IgD-negative memory B cell (primary cell): ENCODE data around the gene ZNF483. TPM values are rescaled to one million over a fixed set of nuclear protein-coding genes. Genes with fewer than 3 reads are reported as not detected.
"Not testable (repeated sequence)": the region's sequence is repeated elsewhere in the genome, so short reads cannot be mapped to it uniquely, and the experiment has no call there.

Experiments used
- H3K27ac Mint-ChIP-seq, 3 donors: one replicate each; pipeline ENCODE4 v1.8.0; 2020 to 2022; ENCODE audit warnings: mild to moderate bottlenecking in 3 of 3, mixed read lengths in 3 of 3, moderate library complexity in 1 of 3
- H3K27me3 Mint-ChIP-seq: one replicate; pipeline ENCODE4 v1.8.0; 2021; ENCODE audit warnings: mixed read lengths
- H3K36me3 Mint-ChIP-seq: one replicate; pipeline ENCODE4 v1.8.0; 2020; ENCODE audit warnings: mild to moderate bottlenecking, mixed read lengths
- H3K4me1 Mint-ChIP-seq, 3 donors: one replicate each; pipeline ENCODE4 v1.8.0; 2020 to 2022; ENCODE audit warnings: mixed read lengths in 3 of 3, mild to moderate bottlenecking in 1 of 3
- H3K4me3 Mint-ChIP-seq, 4 donors: one replicate each; pipeline ENCODE4 v1.8.0; 2020 to 2022; ENCODE audit warnings: mild to moderate bottlenecking in 4 of 4, mixed read lengths in 4 of 4, moderate library complexity in 3 of 4
- H3K9me3 Mint-ChIP-seq, 3 donors: one replicate each; pipeline ENCODE4 v1.8.0; 2020 to 2021; ENCODE audit warnings: mixed read lengths in 3 of 3, mild to moderate bottlenecking in 1 of 3
- polyA plus RNA-seq: library from polyadenylated mRNA; unstranded; fragments of 300-500 nt; fragmentation: Illumina TruSeq; gene quantifications from one replicate; pipeline ENCODE4 v1.2.3, GENCODE V29; 2021

The ZNF483 gene
- polyA plus RNA-seq: 1.5 TPM

GRCh38 chr9:111525056-111525977 is at the start of gene ZNF483:
ZNF483 (plus strand) TSS chr9:111525179; CDS start chr9:111527396, 2,217 bp downstream.
- peaks cover 9% of the 10 kb centered on the region for H3K27me3 Mint-ChIP-seq
- peaks cover 6% of the 10 kb centered on the region for H3K36me3 Mint-ChIP-seq
- H3K4me1 Mint-ChIP-seq: peaks cover 11 to 15% (median 13%) of the 10 kb centered on the region in 3 donors
- peak within 1 kb of the TSS; percentile 70 to 95 (median 86) for H3K27ac Mint-ChIP-seq
- H3K4me3 Mint-ChIP-seq: peak within 1 kb of the TSS; percentile 86 to 98 (median 92)
- peaks cover 0 to 5% (median 0%) of the 10 kb centered on the region in 3 donors for H3K9me3 Mint-ChIP-seq

DNA sequence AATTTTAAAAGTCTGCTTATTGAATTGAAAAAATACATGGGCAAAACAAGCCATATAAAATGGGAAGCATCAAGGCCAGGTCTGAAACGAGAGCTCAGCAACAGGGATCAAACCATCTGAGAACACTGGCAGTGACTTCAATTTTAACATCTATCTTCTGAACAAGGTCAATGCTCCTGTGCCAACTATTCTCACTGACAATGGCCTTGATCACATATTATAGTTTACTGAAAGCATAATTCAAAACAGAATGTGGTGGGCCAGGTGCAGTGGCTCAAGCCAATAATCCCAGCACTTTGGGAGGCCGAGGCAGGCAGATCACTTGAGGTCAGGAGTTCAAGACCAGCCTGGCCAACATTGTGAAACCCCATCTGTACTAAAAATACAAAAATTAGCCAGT is 49.8 kb upstream of the ZNF483 start:
- Mint-ChIP-seq H3K4me3 (peak overlapping the region in 1 of 4 donors; percentile 12), H3K27ac (no peak overlapping the region), H3K4me1 (peaks cover 26 to 47% (median 30%) of the 10 kb centered on the region in 3 donors), H3K36me3 (peaks cover 2% of the 10 kb centered on the region), H3K9me3 (no peaks in the 10 kb centered on the region), H3K27me3 (no peaks in the 10 kb centered on the region)

GRCh38 chr9:111477677-111478076 is 47.3 kb upstream of the ZNF483 start:
- Mint-ChIP-seq H3K9me3 (no peaks in the 10 kb centered on the region), H3K36me3 (peaks cover 2% of the 10 kb centered on the region), H3K27ac (no peak overlapping the region), H3K27me3 (no peaks in the 10 kb centered on the region), H3K4me1 (peaks cover 37 to 55% (median 43%) of the 10 kb centered on the region in 3 donors), H3K4me3 (no peak overlapping the region)

GRCh38 chr9:111481885-111482636 is 42.9 kb upstream of the ZNF483 start:
- peaks cover 25 to 38% (median 35%) of the 10 kb centered on the region in 3 donors for H3K4me1 Mint-ChIP-seq
- peaks cover 2% of the 10 kb centered on the region for H3K36me3 Mint-ChIP-seq
- no peaks in the 10 kb centered on the region for H3K9me3 Mint-ChIP-seq

GRCh38 chr9:111482694-111483438 is 42.1 kb upstream of the ZNF483 start:
- Mint-ChIP-seq H3K9me3 (no peaks in the 10 kb centered on the region), H3K36me3 (peaks cover 4% of the 10 kb centered on the region), H3K27ac (peak overlapping the region; percentile 92 to 93 (median 93)), H3K4me1 (peaks cover 25 to 32% (median 30%) of the 10 kb centered on the region in 3 donors), H3K4me3 (peak overlapping the region; percentile 88 to 98 (median 96)), H3K27me3 (no peaks in the 10 kb centered on the region)

More at GRCh38 chr9:111481885-111482636, 42.9 kb upstream of the ZNF483 start:
- H3K27ac Mint-ChIP-seq: peak overlapping the region; percentile 92 to 93 (median 93)
- H3K27me3 Mint-ChIP-seq: no peaks in the 10 kb centered on the region
- peak overlapping the region; percentile 88 to 98 (median 96) for H3K4me3 Mint-ChIP-seq

DNA sequence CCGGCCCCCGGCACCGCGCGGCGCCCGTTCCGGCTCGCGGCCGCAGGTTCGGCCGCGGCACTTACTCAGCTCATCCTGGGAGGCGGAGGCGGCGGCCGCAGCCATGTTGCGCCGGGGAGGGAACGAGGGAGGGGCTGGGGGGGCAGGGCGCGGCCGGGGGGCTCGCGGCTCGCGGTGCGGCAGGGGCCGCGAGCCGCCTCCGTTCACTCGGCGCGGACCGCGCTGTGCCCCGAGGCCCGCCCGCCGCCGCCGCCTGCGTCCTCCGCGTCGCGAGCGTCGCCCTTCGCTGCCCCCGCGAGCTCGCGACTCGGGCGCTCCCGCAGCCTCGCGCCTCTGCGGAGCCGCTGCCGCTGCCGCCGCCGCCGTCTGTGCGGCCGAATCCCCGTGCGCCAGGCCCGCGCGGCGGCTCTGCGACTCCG is 41.5 kb upstream of the ZNF483 start:
- H3K27me3 Mint-ChIP-seq: no peaks in the 10 kb centered on the region
- no peak overlapping the region for H3K27ac Mint-ChIP-seq
- peaks cover 25 to 32% (median 30%) of the 10 kb centered on the region in 3 donors for H3K4me1 Mint-ChIP-seq
- no peaks in the 10 kb centered on the region for H3K9me3 Mint-ChIP-seq
- peaks cover 5% of the 10 kb centered on the region for H3K36me3 Mint-ChIP-seq
- peak overlapping the region in 2 of 4 donors; percentile 32 to 63 for H3K4me3 Mint-ChIP-seq

- Mint-ChIP-seq H3K4me1 (peaks cover 24 to 26% (median 25%) of the 10 kb centered on the region in 3 donors), H3K27ac (peak within 1 kb of the TSS; percentile 57 to 87 (median 72)), H3K36me3 (peaks cover 4% of the 10 kb centered on the region), H3K27me3 (no peaks in the 10 kb centered on the region), H3K4me3 (peak within 1 kb of the TSS; percentile 88 to 96 (median 92)), H3K9me3 (no peaks in the 10 kb centered on the region)
These were observed 41.0 kb upstream of the ZNF483 start, which contains the start of gene ECPAS for GRCh38 chr9:111483858-111484571. ECPAS (minus strand) TSS chr9:111484383; CDS start chr9:111472918, 11,465 bp downstream.

GRCh38 chr9:111484572-111484894 is 40.4 kb upstream of the ZNF483 start:
- H3K27me3 Mint-ChIP-seq: no peaks in the 10 kb centered on the region
- H3K4me1 Mint-ChIP-seq: peaks cover 23 to 25% (median 25%) of the 10 kb centered on the region in 3 donors
- no peaks in the 10 kb centered on the region for H3K9me3 Mint-ChIP-seq
- H3K27ac Mint-ChIP-seq: peak overlapping the region; percentile 57 to 87 (median 72)
- H3K4me3 Mint-ChIP-seq: peak overlapping the region; percentile 85 to 93 (median 89)
- peaks cover 4% of the 10 kb centered on the region for H3K36me3 Mint-ChIP-seq

GRCh38 chr9:111497196-111497595 is 27.8 kb upstream of the ZNF483 start:
- not testable (repeated sequence) for H3K4me1 Mint-ChIP-seq, H3K36me3 Mint-ChIP-seq, H3K9me3 Mint-ChIP-seq, H3K27me3 Mint-ChIP-seq, H3K4me3 Mint-ChIP-seq, H3K27ac Mint-ChIP-seq

DNA sequence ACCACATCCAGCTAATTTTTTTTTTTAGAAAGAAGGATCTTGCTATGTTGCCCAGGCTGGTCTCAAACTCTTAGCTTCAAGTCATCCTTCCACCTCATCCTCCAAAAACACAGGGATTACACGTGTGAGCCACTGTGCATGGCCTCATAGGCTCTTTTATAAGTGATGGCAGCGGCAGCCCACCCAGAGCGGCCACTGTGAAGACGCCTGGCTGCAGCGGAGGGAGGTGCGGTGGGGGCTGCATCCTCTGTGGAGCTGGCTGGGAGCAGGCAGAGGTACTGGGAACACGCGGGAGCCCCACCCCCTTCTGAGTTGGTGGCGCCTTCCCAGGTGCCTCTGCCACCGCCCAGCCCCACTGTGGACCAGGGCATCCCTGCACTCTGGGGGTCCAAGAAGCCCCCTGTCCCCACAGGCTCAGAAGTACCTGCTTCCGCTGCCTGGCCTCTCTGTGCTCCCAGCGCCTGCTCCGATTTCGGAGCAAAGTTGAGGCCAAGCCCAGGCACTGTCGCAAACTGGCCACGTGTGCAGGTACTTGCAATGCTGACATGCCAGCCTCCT is 23.9 kb upstream of the ZNF483 start:
- peaks cover 5% of the 10 kb centered on the region for H3K27me3 Mint-ChIP-seq
- peaks cover 2% of the 10 kb centered on the region for H3K36me3 Mint-ChIP-seq
- H3K27ac Mint-ChIP-seq: no peak overlapping the region
- H3K4me1 Mint-ChIP-seq: no peaks in the 10 kb centered on the region
- no peak overlapping the region for H3K4me3 Mint-ChIP-seq
- no peaks in the 10 kb centered on the region for H3K9me3 Mint-ChIP-seq

GRCh38 chr9:111501648-111502047 is 23.3 kb upstream of the ZNF483 start:
- H3K4me3 Mint-ChIP-seq: no peak overlapping the region
- no peak overlapping the region for H3K27ac Mint-ChIP-seq
- H3K9me3 Mint-ChIP-seq: no peaks in the 10 kb centered on the region

GRCh38 chr9:111502506-111502905 is 22.5 kb upstream of the ZNF483 start:
- H3K27me3 Mint-ChIP-seq: peaks cover 5% of the 10 kb centered on the region
- no peaks in the 10 kb centered on the region for H3K9me3 Mint-ChIP-seq
- no peak overlapping the region for H3K4me3 Mint-ChIP-seq
- H3K27ac Mint-ChIP-seq: no peak overlapping the region
- H3K36me3 Mint-ChIP-seq: peaks cover 2% of the 10 kb centered on the region
- no peaks in the 10 kb centered on the region for H3K4me1 Mint-ChIP-seq

More at GRCh38 chr9:111501648-111502047, 23.3 kb upstream of the ZNF483 start:
- peaks cover 5% of the 10 kb centered on the region for H3K27me3 Mint-ChIP-seq
- peaks cover 2% of the 10 kb centered on the region for H3K36me3 Mint-ChIP-seq
- no peaks in the 10 kb centered on the region for H3K4me1 Mint-ChIP-seq

GRCh38 chr9:111511581-111511980 is 13.4 kb upstream of the ZNF483 start:
- not testable (repeated sequence) for H3K4me1 Mint-ChIP-seq, H3K36me3 Mint-ChIP-seq

DNA sequence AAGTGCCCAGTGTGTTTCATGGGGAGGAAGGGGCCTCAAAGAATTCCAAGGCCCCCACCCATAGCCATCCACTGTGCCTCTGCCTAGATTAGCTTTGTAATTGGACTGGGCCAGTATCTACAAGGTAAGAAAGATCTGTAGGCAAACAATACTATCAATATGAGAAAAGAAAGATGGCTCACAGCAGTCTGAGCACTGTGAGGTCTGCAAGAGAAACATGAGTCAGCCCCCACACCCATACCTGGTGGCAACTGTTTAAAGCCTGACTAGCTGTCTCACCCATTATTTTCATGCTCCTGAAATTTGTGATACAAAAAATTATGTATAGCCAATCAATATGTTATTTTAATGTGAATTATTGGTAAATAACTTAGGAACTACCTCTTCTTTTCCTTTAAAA is 10.0 kb upstream of the ZNF483 start:
- peaks cover 1% of the 10 kb centered on the region for H3K36me3 Mint-ChIP-seq
- H3K9me3 Mint-ChIP-seq: peaks cover 0 to 13% (median 10%) of the 10 kb centered on the region in 3 donors
- H3K4me1 Mint-ChIP-seq: no peaks in the 10 kb centered on the region
- peaks cover 2% of the 10 kb centered on the region for H3K27me3 Mint-ChIP-seq
- no peak overlapping the region for H3K27ac Mint-ChIP-seq
- peak overlapping the region in 1 of 4 donors; percentile 65 for H3K4me3 Mint-ChIP-seq

More at GRCh38 chr9:111511581-111511980, 13.4 kb upstream of the ZNF483 start:
- H3K4me3 Mint-ChIP-seq, H3K27ac Mint-ChIP-seq, H3K27me3 Mint-ChIP-seq: not testable (repeated sequence)
- H3K9me3 Mint-ChIP-seq: peaks cover 0 to 13% (median 12%) of the 10 kb centered on the region in 3 donors
